ENCODE results near the gene DOCK1. TPM values are rescaled to one million over a fixed set of nuclear protein-coding genes. Genes with fewer than 3 reads are reported as not detected.
A peak's percentile ranks its signal among the peaks of the same experiment; 100 is the strongest.

Gene DOCK1
- total and polyA plus RNA-seq, 8 donors, result 46.4 to 77.7 (median 71.3) TPM

DNA sequence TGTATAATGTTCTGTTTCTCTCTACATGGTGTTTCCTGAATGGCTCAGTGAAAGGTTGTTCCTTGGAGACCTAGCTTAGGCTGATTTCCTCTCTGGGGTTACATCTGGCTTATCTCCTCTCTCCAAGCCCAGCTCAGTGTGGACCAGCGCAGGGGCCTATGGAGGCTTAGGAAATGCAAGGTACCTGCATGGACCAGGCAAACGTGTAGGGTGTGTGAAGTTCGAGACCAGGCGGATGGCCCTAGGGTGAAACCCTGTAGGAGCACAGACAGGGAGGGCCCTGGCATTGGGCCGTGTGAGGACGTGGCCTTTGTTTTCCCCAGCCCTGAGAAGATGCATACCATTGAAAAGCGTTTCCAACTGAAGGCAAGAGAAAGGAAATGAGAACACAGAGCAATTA, 59.0 kb downstream of the DOCK1 start:
- Histone ChIP-seq H3K4me3 (no peak overlapping the region), H3K9me3 (no peaks in the 10 kb centered on the region), H3K4me1 (no peaks in the 10 kb centered on the region), H3K27me3 (no peaks in the 10 kb centered on the region), H3K27ac (no peak overlapping the region), H3K36me3 (no peaks in the 10 kb centered on the region)
- TF ChIP-seq, protein P1, sequence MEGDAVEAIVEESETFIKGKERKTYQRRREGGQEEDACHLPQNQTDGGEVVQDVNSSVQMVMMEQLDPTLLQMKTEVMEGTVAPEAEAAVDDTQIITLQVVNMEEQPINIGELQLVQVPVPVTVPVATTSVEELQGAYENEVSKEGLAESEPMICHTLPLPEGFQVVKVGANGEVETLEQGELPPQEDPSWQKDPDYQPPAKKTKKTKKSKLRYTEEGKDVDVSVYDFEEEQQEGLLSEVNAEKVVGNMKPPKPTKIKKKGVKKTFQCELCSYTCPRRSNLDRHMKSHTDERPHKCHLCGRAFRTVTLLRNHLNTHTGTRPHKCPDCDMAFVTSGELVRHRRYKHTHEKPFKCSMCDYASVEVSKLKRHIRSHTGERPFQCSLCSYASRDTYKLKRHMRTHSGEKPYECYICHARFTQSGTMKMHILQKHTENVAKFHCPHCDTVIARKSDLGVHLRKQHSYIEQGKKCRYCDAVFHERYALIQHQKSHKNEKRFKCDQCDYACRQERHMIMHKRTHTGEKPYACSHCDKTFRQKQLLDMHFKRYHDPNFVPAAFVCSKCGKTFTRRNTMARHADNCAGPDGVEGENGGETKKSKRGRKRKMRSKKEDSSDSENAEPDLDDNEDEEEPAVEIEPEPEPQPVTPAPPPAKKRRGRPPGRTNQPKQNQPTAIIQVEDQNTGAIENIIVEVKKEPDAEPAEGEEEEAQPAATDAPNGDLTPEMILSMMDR (IDR thresholded peaks at IDR 0.05), result no peak
- intact Hi-C loops (cut with DNase I), result no loop called here
- no peak for ATAC-seq
- no peak for DNase-seq

DNA sequence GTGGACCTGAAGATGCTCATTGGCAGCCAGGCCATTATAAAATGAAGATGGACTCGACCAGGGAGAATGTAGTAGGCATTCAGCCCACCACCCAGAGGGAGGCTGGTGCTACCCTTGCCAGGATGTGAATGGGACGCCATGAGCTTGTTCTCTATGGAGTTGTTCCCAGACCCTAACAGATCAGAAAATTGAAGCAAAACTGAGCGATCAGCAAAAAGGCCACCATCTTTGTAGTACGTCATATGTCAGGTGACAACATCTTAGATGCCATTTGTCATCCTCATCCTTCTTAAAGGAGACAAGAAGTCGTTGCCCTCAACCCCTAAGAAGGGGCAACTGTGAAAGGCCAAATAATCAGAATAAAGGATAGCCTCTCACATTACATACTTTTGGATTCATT, 61.7 kb downstream of the DOCK1 start:
- intact Hi-C loops (cut with DNase I), result no loop called here
- H3K36me3 ChIP-seq, result no peaks in the 10 kb centered on the region
- no peak for DNase-seq
- H3K27me3 ChIP-seq, result no peaks in the 10 kb centered on the region
- no peaks in the 10 kb centered on the region for H3K9me3 ChIP-seq
- no peak overlapping the region for H3K4me3 ChIP-seq
- H3K4me1 ChIP-seq, result no peaks in the 10 kb centered on the region
- ATAC-seq, result no peak
- no peak overlapping the region for H3K27ac ChIP-seq
- TF ChIP-seq, protein P1 (IDR thresholded peaks at IDR 0.05), result no peak

DNA sequence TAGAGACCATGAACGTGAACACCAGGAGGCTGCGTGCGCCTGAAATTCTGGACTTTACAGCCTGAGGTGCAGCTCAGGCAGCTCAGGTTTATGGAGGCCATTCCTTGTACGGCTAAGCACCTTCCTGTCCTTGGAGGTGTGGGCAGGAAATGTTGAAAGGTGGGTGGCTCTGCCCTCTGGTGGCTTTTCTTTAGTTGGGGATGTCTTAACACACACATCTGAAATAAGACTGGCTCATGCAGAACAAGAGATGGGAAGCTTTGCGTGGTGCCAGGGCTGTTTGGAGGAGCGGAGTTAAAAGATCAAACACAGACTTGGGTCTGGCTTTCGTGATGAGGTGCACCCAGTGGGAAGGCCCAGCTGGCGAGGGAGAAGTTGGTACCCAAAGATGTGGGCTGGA, 64.1 kb downstream of the DOCK1 start:
- Histone ChIP-seq H3K4me3 (no peak overlapping the region), H3K9me3 (no peaks in the 10 kb centered on the region), H3K4me1 (peaks cover 3 to 9% of the 10 kb centered on the region in 2 donors), H3K36me3 (no peaks in the 10 kb centered on the region), H3K27me3 (no peaks in the 10 kb centered on the region), H3K27ac (no peak overlapping the region)
- DNase-seq (no peak), ATAC-seq (no peak)
- TF ChIP-seq, protein P1 (IDR thresholded peaks at IDR 0.05), result no peak
- intact Hi-C loops (cut with DNase I), result no loop called here

DNA sequence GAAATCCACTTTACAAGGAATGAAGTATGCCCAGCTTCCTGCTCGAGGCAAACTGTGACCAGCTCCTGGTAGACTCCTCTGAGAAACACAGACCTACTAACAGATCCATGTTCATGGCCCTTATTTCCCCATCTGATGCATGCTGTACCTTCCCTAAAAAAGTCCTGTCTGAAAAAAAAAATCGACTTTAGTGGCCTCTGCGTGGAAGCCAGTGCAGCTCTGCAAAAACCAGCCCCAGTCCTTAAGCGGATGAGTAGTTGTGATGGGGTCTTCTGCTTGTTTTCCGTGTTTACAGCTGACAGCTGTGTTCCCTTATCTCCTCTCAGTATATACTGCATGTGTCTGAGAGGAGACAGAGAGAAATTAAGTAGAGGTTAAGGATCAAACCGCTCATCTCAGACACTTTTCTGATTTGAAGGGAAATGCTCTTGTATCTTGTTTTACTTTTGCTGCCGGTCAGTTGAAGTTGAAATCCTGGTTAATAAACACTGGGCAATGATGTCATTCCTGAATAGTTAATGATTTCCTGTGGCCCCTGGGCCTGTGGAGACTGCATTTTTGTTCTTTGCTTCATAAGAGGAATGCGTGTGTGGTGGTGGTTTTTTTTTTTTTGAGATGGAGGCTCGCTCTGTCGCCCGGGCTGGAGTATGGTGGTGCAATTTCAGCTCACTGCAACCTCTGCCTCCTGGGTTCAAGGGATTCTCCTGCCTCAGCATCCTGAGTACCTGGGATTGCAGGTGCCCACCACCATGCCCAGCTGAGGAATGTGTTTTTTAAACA, 67.6 kb downstream of the DOCK1 start:
- Histone ChIP-seq H3K9me3 (no peaks in the 10 kb centered on the region), H3K27me3 (no peaks in the 10 kb centered on the region), H3K4me1 (peaks cover 3 to 9% of the 10 kb centered on the region in 2 donors), H3K27ac (peak overlapping the region in 1 of 2 donors; percentile 42), H3K4me3 (no peak overlapping the region), H3K36me3 (no peaks in the 10 kb centered on the region)
- intact Hi-C loops (cut with DNase I), result no loop called here
- TF ChIP-seq, protein P1 (IDR thresholded peaks at IDR 0.05), result no peak
- DNase-seq (peak in 2 of 4 donors; percentile 45 to 70), ATAC-seq (peak; percentile 88)

DNA sequence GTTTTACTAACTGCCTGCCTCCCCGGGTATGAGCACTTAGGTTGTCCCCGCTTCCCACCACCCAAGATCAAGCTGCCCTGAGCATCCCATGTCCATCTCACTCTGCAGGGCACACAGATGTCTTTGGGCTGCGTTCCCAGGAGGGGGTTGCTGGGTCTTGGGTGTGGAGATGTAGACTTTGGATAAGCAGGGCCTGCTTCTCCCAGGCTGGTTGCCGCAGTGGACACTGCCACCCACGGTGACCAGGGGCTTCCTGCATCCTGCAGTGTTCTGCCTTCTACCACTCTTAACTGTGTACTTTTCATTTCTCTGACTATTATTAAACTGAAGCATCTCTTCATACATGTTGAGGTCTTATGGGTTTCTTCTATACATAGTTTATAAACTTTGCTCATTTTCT, 70.0 kb downstream of the DOCK1 start:
- Histone ChIP-seq H3K4me1 (peaks cover 3 to 9% of the 10 kb centered on the region in 2 donors), H3K27me3 (no peaks in the 10 kb centered on the region), H3K4me3 (no peak overlapping the region), H3K27ac (no peak overlapping the region), H3K36me3 (peaks cover 0 to 6% of the 10 kb centered on the region in 2 donors), H3K9me3 (no peaks in the 10 kb centered on the region)
- intact Hi-C loops (cut with DNase I), result no loop called here
- TF ChIP-seq, protein P1 (IDR thresholded peaks at IDR 0.05), result no peak
- DNase-seq (no peak), ATAC-seq (no peak)
